Fibroblast of skin of back (primary cell): ENCODE measurements around the gene RAD21L1.

Source experiments
- DNase-seq: peaks from one replicate; pipeline ENCODE4 v3.0.0-alpha.2; 2013

RAD21L1 gene

DNA sequence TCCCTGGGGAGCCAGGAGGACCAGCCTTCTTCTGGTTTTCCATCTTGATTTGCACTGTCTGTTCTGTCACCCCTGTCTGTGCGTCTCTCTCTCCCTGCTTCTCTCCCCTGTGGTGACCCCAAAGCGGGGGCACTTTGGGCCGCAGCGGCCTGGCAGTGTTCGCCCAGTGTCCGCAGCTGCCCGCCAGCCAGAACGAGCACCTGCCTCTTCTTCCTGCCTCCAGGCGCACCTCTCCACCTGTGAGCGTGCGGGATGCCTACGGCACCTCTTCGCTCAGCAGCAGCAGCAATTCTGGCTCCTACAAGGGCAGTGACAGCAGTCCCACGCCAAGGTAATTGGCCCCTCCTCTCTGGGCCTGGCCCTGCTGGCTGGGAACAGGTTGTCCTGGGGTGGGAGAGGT is 71.1 kb downstream of the RAD21L1 start:
- DNase-seq, result no peak

DNA sequence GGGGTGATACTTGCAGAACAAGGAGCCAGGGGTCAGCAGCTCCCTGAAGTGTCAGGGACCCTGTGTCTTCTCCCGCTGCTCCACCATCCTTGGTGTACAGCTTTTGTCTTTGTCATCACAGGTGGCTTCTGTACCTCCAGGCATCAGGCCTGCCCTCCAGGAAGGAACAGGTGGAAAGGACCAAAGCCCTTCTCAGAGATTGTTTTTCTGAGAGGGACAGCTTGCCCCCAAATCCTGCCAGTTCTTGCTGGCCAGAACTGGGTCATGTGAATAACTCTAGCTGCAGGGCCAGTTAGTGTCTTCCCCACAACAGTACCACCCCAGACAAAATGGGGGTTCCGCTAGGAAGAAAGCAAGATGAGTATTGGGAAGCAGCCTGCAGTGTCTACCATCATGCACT is 71.6 kb downstream of the RAD21L1 start:
- DNase-seq, result no peak

DNA sequence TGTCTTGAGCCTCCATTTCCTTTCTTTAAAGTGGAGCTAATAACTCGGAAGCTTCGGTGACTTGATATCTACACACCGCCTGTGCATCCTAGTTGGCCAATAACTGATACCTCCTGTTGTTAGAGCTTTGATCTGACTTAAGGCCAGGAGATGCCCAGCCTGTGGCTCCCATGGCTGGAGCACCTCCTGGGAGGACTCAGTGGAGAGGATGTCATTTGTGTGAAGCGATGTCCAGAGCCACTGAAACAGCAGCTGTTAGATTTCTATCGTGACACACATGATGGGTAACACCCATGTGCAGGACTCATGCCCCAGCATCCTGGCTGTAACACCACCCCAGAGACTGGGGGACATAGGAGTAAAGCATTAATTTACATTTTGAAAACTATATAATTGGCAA is 72.3 kb downstream of the RAD21L1 start:
- DNase-seq, result no peak

DNA sequence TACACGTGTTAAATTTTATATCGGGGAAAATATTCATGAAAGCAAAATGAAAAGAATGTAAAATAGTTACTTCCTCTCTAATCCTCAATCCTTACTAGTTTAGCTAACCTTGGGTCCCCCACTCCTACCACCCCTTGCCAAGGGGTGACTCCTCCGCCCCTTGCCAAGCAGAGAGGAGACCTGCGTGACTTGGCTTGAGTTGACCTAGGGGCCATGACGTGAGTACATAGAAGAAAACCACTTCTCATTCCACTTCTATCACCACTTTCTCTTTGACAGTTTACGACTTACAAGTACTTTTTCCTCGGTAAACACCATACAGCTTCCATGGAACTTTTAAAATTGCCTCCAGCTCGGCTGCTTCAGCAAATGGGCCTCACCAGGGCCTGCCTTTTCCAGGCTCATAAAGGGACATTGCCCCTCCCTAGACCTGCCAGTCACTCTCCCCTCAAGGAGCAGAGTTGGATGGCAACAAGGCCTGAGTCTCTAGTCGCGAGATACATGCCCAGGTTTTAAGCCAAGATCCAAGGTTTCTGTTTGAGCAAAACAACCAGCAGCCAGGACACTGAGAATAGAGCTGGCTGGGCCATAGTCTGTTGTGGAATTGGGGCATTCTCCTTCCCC is 73.2 kb downstream of the RAD21L1 start:
- no peak for DNase-seq

DNA sequence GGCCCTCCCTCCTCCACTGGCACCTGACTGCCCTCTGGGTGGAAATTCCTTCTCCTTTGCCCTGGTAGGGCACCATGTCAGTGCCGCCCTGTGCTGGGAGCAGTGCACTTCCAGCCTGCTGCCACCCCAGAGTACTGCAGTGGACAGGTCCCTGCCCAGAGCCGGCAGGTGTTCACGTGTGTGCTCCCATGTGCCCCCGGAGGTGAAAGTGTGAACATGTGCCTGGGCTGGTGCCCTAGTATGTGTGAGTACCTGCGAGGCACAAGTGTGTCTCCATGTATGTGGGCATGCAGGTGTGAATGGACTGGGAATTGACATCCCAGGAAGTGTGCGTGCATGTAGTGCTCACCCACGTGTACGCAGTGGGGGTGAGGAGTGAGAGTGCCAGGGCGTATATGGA is 73.7 kb downstream of the RAD21L1 start:
- DNase-seq, result no peak

DNA sequence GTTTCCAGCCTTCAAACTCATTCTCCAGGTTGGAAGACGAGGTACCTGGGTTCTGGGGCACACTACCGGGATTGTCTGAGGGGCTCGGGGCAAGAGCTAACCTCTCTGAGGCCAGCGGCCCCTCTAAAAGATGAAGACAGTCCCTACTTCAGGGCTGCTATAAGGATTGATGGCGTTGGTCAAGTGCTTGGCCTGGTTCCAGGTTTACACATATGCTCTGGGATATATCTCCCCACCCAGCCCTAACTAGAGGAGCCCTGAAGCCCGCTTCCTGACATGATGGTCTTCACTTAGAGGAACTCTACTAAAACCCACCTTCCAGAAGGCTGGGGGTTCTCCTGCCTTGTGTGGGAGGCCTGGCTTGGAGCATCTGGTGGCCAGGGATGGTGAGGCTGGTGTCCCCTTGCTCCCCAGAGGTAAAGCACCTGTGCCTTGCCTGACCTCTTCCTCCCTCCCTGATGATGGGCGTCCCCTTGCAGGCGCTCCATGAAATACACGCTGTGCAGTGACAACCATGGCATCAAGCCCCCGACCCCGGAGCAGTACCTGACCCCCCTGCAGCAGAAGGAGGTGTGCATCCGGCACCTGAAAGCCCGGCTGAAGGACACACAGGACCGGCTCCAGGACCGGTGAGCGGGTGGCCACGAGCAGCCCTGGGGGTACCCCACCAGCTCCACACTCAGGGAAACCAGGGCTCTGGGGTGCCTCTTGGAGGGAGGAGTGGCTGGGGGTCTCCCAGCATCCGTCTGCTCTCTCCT is 74.4 kb downstream of the RAD21L1 start:
- no peak for DNase-seq

DNA sequence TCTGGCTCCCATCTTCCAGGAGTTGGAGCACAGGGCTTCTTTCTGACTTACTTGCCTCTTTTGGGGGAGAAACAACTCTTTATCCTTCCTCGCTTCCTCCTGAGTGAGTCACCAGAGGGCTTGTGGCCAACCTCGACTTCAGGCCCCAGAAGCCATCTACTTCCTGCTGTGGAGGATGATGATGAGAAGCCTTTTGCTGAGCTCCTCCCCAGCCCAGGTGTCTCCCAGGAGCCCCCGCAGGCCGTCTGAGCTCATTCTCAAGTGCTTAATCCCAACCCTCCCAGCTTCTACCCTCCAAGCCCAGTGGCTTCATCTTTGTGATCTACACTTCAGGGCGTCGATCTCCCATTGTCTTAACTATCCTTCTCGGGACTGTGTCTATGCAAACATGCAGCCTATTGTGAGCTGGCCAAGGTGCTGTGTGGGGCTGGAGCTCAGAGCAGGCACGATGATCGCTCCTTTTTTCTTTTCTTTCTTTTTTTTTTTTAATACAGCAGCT is 75.2 kb downstream of the RAD21L1 start:
- peak; percentile 56 for DNase-seq

DNA sequence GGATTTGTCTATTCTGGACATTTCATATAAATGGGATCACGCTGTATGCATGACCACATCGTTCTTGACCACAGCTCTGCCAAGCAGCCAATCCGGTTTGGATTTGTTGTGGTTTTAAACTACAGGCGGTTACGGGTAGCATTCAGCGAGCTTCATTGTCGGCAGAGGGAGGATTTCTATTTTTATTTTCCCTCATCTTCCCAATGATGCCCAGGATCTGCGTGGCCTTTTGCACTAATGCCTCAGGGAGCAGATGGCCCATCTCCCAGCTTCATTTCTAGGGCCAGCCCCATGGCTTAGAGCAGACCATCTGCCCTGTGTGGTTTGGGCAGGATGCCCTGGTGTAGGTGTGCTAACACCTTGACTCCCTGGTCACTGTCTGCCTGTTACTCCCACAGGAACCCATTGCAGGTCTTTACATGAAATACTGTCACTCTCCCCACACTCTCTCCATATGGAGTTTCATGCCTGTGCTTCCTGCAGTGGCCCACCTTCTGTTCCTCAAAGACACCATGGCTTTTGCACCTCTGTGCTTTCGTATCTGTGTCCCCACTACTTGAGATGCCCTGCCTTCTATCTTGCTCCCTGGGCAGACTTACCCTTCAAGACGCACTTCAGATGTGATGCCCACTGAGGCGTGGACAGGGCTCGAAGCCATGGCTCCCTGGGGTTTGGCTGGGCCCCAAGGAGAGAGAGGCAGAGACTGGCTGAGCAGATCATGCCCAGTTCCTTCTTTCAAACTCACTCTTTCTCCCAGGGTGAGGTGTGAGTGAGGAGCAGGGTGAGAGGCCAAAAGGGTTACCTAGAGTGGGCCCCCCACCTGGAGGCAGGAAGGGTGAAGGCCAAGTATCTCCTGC is 77.1 kb downstream of the RAD21L1 start:
- peak; percentile 20 for DNase-seq

DNA sequence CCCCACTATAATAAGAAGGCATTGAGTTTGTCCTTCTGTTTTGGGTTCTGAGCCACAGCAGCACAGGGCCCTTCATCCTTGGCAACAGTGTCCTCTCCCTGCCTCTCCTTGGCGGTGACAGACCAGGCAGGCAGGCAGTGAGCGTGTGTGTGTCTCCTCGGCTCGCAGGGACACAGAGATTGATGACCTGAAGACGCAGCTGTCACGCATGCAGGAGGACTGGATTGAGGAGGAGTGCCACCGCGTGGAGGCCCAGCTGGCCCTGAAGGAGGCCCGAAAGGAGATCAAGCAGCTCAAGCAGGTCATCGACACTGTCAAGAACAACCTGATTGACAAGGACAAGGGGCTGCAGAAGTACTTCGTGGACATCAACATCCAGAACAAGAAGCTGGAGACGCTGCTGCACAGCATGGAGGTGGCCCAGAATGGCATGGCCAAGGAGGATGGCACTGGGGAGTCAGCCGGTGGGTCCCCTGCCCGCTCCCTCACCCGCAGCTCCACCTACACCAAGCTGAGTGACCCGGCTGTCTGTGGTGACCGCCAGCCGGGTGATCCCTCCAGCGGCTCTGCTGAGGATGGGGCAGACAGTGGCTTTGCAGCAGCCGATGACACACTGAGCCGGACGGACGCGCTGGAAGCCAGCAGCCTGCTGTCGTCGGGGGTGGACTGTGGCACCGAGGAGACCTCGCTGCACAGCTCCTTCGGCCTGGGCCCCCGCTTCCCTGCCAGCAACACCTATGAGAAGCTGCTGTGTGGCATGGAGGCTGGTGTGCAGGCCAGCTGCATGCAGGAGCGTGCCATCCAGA is 79.1 kb downstream of the RAD21L1 start:
- no peak for DNase-seq
